Caco-2 (cell line): ENCODE measurements around the gene CALR. TPM values are rescaled to one million over a fixed set of nuclear protein-coding genes. Genes with fewer than 3 reads are reported as not detected.

Experiments
- BruUV-seq: library from RNA; stranded (reverse); fragments of 400-500 nt; replicated peaks from 2 replicates; lab custom pipeline; 2021; lab: Mats Ljungman, UMichigan
- CTCF ChIA-PET: fragments of 300-600 bp; sonication (Branson Sonifier 250); formaldehyde crosslinking; loops from one replicate; lab custom pipeline; 2022; ENCODE audit warnings: antibody characterized with exemption; lab: Charles Lee
- POLR2A ChIA-PET: fragments of 300-600 bp; sonication (Branson Sonifier 250); formaldehyde crosslinking; loops from one replicate; lab custom pipeline; 2022; ENCODE audit warnings: antibody characterized with exemption; lab: Charles Lee
- DNase-seq, 2 experiments: peaks; one replicate each; pipeline versions ENCODE4 v3.0.0 to v3.0.0-alpha.2; 2020 to 2022
- H3K27me3 ChIP-seq: replicated peaks from 2 replicates; pipeline ENCODE4 v1.6.0; 2011; ENCODE audit warnings: low read length; ENCODE audit not compliant: control insufficient read depth, insufficient read depth
- H3K36me3 ChIP-seq: 2 replicates; pipeline ENCODE4 v1.5.1; 2011; ENCODE audit warnings: low read length; ENCODE audit not compliant: control insufficient read depth, insufficient read depth
- H3K4me1 ChIP-seq: fragments of 250-450 bp; sonication (Bioruptor Pico); 2 replicates; pipeline ENCODE4 v1.5.1; 2020; ENCODE audit warnings: mild to moderate bottlenecking
- H3K4me3 ChIP-seq: 2 replicates; pipeline ENCODE4 v1.5.1; 2011; ENCODE audit warnings: low read depth, mild to moderate bottlenecking, control low read depth, low read length
- H3K9me3 ChIP-seq: fragments of 250-450 bp; sonication (Bioruptor Pico); 2 replicates; pipeline ENCODE4 v1.5.1; 2020; ENCODE audit warnings: mild to moderate bottlenecking, moderate library complexity
- H3K27ac Mint-ChIP-seq: one replicate; pipeline ENCODE4 v1.8.0; 2022; ENCODE audit warnings: mixed read lengths; ENCODE audit not compliant: unreplicated experiment
- H3K27me3 Mint-ChIP-seq: one replicate; pipeline ENCODE4 v1.8.0; 2022; ENCODE audit warnings: mixed read lengths; ENCODE audit not compliant: insufficient read depth, unreplicated experiment
- H3K36me3 Mint-ChIP-seq: one replicate; pipeline ENCODE4 v1.8.0; 2022; ENCODE audit warnings: mild to moderate bottlenecking, mixed read lengths; ENCODE audit not compliant: insufficient read depth, unreplicated experiment
- H3K4me1 Mint-ChIP-seq: one replicate; pipeline ENCODE4 v1.8.0; 2022; ENCODE audit warnings: low read depth, mixed read lengths; ENCODE audit not compliant: unreplicated experiment
- H3K4me3 Mint-ChIP-seq: one replicate; pipeline ENCODE4 v1.8.0; 2022; ENCODE audit warnings: mild to moderate bottlenecking, moderate library complexity, mixed read lengths; ENCODE audit not compliant: unreplicated experiment
- H3K9me3 Mint-ChIP-seq: one replicate; pipeline ENCODE4 v1.8.0; 2022; ENCODE audit warnings: mixed read lengths; ENCODE audit not compliant: unreplicated experiment
- intact Hi-C: fragments of 100-400 bp; cut with micrococcal nuclease; formaldehyde crosslinking; loops from one replicate; pipeline ENCODE4 v1.10.0; 2022; ENCODE audit not compliant: unreplicated experiment
- total RNA-seq: library from RNA; stranded (reverse); gene quantifications from 2 replicates; pipeline ENCODE4 v1.2.3, GENCODE V29; 2022
- TF ChIP-seq, protein P1 (sequence below), 2 experiments: fragments of 200-600 bp in 1 of 2; IDR thresholded peaks; 1 replicate in 1 of 2; 2 replicates in 1 of 2; pipeline versions ENCODE4 v1.5.1 to v1.8.0; 2011 to 2022; ENCODE audit warnings: antibody characterized with exemption in 1 of 2, control low read depth in 1 of 2, inconsistent platforms in 1 of 2, low read depth in 1 of 2, low read length in 1 of 2, mild to moderate bottlenecking in 1 of 2, moderate library complexity in 1 of 2; ENCODE audit not compliant: insufficient read depth in 1 of 2, severe bottlenecking in 1 of 2, unreplicated experiment in 1 of 2

The CALR gene
- total RNA-seq, 1 experiment from 2014 or later: 707 TPM

DNA sequence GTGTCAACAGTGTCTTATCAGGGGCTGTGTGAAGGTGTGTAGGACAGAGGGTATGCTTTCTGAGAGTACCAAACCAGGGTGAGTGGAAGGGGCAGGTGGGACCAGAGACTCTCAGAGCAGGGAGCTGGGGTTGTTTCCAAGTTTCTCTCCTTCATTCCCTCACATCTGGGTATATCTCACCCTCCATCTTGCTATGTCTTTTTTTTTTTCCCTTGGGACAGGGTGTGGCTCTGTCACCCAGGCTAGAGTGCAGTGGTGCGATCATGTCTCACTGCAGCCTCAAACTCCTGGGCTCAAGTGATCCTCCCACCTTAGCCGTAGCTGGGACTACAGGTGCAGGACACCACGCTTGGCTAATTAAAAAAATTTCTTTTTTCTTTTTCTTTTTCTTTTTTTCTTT, 41.6 kb downstream of the CALR start:
- TF ChIP-seq, protein P1, sequence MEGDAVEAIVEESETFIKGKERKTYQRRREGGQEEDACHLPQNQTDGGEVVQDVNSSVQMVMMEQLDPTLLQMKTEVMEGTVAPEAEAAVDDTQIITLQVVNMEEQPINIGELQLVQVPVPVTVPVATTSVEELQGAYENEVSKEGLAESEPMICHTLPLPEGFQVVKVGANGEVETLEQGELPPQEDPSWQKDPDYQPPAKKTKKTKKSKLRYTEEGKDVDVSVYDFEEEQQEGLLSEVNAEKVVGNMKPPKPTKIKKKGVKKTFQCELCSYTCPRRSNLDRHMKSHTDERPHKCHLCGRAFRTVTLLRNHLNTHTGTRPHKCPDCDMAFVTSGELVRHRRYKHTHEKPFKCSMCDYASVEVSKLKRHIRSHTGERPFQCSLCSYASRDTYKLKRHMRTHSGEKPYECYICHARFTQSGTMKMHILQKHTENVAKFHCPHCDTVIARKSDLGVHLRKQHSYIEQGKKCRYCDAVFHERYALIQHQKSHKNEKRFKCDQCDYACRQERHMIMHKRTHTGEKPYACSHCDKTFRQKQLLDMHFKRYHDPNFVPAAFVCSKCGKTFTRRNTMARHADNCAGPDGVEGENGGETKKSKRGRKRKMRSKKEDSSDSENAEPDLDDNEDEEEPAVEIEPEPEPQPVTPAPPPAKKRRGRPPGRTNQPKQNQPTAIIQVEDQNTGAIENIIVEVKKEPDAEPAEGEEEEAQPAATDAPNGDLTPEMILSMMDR (IDR thresholded peaks at IDR 0.05; ENCODE audit: insufficient read depth in 1 of 2, low read depth in 1 of 2, low read length in 1 of 2, severe bottlenecking in 1 of 2, unreplicated experiment in 1 of 2): no peak
- Mint-ChIP-seq H3K27ac (no peak overlapping the region), H3K27me3 (no peaks in the 10 kb centered on the region), H3K36me3 (no peaks in the 10 kb centered on the region), H3K4me1 (peaks cover 7% of the 10 kb centered on the region), H3K4me3 (no peak overlapping the region), H3K9me3 (no peaks in the 10 kb centered on the region)
- intact Hi-C loops: no loop called here
- no peak overlapping the region for H3K4me3 ChIP-seq
- ChIA-PET CTCF (interaction anchor here (0.6 to 4.5 kb wide), 3 partner anchors 80 to 298 kb away, joined by 5 to 84 read pairs (median 64); no protein-coding TSS in a partner anchor), POLR2A (no interaction called here)
- H3K27me3 ChIP-seq: no peaks in the 10 kb centered on the region
- no peaks in the 10 kb centered on the region for H3K36me3 ChIP-seq
- no peak for DNase-seq
- no peaks in the 10 kb centered on the region; the same call in 1 of the 2 replicates for H3K9me3 ChIP-seq
- no TSS peak for BruUV-seq
- H3K4me1 ChIP-seq: peaks cover 1% of the 10 kb centered on the region; the same call in 1 of the 2 replicates

DNA sequence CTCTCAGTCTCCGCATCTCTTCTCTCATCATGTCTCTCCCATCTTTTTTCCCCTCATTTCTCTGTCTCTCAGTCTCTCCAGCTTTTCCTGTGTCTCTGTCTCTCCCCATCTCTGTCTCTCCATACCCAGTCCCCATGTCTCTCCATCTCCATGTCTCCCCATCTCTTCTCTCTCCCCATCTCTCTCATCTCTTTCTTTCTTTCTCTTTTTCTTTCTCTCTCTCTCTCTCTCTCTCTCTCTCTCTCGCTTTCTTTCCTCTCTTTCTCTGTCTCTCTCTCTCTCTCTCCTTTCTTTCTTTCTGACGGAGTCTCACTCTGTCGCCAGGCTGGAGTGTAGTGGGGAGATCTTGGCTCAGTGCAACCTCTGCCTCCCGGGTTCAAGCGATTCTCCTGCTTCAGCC, 44.2 kb downstream of the CALR start:
- Mint-ChIP-seq H3K36me3 (no peaks in the 10 kb centered on the region), H3K4me3 (no peak overlapping the region), H3K27me3 (peaks cover 2% of the 10 kb centered on the region), H3K4me1 (peaks cover 4% of the 10 kb centered on the region), H3K27ac (no peak overlapping the region), H3K9me3 (no peaks in the 10 kb centered on the region)
- no peak for DNase-seq
- TF ChIP-seq, protein P1 (IDR thresholded peaks at IDR 0.05; ENCODE audit: insufficient read depth in 1 of 2, low read depth in 1 of 2, low read length in 1 of 2, severe bottlenecking in 1 of 2, unreplicated experiment in 1 of 2): no peak
- no TSS peak for BruUV-seq
- ChIA-PET POLR2A (no interaction called here), CTCF (interaction anchor here (0.7 kb wide), 1 partner anchor 135 kb away, joined by 4 read pairs; no protein-coding TSS in a partner anchor)
- no peak overlapping the region for H3K4me3 ChIP-seq
- intact Hi-C loops: no loop called here
- no peaks in the 10 kb centered on the region for H3K36me3 ChIP-seq
- no peaks in the 10 kb centered on the region for H3K27me3 ChIP-seq
- H3K9me3 ChIP-seq: no peaks in the 10 kb centered on the region; the same call in 1 of the 2 replicates
- H3K4me1 ChIP-seq: peaks cover 3% of the 10 kb centered on the region; the same call in 1 of the 2 replicates

DNA sequence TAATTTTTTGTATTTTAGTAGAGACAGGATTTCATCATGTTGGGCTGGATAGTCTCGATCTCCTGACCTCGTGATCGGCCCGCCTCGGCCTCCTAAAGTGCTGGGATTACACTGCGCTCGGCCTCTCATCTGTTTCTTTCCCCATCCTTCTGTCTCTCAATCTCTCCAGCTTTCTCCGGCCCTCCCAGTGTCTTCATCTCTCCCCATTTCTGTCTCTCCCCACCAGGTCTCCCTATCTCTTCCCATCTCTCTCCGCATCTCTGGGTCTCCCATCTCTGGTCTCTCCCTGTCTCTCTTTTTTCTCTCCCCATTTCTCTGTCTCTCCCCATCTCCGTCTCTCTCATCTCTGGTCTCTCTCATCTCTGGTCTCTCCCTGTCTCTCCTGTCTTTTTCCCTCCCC, 44.7 kb downstream of the CALR start:
- DNase-seq: no peak
- Histone ChIP-seq H3K36me3 (no peaks in the 10 kb centered on the region), H3K4me1 (peaks cover 3% of the 10 kb centered on the region; the same call in 1 of the 2 replicates), H3K9me3 (no peaks in the 10 kb centered on the region; the same call in 1 of the 2 replicates), H3K4me3 (no peak overlapping the region), H3K27me3 (no peaks in the 10 kb centered on the region)
- Mint-ChIP-seq H3K36me3 (no peaks in the 10 kb centered on the region), H3K4me3 (no peak overlapping the region), H3K27ac (no peak overlapping the region), H3K9me3 (no peaks in the 10 kb centered on the region), H3K27me3 (peaks cover 2% of the 10 kb centered on the region), H3K4me1 (no peaks in the 10 kb centered on the region)
- TF ChIP-seq, protein P1 (IDR thresholded peaks at IDR 0.05; ENCODE audit: insufficient read depth in 1 of 2, low read depth in 1 of 2, low read length in 1 of 2, severe bottlenecking in 1 of 2, unreplicated experiment in 1 of 2): no peak
- CTCF ChIA-PET: interaction anchor here (0.7 kb wide), 1 partner anchor 135 kb away, joined by 4 read pairs; no protein-coding TSS in a partner anchor
- POLR2A ChIA-PET: no interaction called here
- intact Hi-C loops: no loop called here
- no TSS peak for BruUV-seq
